RPMI8226 (cell line): ENCODE measurements around the gene RNPS1.

Experiments used
- DNase-seq: peaks from one replicate; pipeline ENCODE4 v3.0.0-alpha.2; 2015

The RNPS1 gene

DNA sequence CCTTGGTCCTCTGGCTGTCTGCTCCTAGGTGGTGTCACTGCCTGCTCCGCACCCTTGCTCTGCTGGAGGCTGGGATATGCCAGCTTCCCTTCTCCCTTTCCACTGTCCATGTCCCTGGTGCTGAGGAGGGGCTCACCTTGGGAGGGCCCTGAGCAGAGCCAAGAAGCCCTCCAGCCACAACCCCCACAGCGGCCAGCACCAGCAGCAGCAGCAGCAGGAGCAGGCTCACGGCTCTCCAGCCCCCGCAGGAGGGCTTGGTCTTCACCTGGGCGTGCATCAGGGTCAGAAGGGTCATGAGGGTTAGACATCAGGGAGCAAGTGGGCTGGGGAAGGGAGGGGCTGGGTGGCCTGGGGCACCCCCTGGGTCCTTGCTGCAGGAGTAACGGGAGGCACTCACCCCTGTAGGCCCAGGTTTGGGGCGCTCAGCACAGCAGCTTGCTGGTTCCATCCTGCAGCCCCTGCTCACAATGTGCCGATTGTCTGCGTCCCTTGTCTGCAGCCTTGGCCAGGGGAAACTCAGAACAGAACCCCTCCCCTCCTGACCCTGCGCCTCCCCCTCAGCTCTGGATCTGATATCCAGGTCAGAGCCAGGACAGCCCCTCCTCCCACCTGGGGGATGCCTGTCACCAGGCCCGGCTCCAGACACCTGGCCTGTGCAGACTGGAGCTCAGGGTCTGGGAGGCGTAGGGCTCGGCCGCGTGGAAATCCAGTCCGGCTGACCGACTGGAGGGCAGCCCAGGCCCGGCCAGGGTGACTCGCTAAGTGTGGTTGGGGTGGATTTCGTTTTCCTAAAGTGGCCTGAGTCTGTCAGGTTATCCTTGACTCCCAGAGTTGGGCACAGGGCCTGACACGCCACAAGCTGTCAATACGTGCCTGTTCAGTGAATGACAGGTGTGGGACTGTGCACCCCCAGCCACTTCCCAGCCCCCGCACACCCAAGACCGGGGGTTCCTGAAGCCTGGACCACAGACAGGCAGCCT is 57.2 kb downstream of the RNPS1 start, which contains the start of gene BRICD5:
Gene BRICD5, minus strand, starts transcription at position 478 of the 980 bp plus-strand sequence. Its CDS starts 30 bp downstream, at position 448.
- DNase-seq, result no peak

DNA sequence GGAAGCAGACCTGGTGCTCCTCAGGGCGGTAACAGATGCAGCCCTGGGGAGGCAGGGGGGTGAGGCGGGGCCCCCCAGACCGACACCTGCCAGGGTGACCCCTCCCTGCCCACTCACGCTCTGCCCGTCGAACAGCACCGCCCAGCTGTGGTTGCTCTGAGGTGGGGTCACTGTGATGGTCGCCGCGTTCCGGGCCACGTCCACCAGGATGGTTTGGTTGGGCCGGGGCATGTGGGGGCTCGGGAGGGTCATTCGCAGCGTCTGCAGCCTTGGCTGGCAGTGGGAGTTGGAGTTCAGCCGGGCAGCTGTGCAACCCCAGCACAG is 58.0 kb downstream of the RNPS1 start:
- no peak for DNase-seq

DNA sequence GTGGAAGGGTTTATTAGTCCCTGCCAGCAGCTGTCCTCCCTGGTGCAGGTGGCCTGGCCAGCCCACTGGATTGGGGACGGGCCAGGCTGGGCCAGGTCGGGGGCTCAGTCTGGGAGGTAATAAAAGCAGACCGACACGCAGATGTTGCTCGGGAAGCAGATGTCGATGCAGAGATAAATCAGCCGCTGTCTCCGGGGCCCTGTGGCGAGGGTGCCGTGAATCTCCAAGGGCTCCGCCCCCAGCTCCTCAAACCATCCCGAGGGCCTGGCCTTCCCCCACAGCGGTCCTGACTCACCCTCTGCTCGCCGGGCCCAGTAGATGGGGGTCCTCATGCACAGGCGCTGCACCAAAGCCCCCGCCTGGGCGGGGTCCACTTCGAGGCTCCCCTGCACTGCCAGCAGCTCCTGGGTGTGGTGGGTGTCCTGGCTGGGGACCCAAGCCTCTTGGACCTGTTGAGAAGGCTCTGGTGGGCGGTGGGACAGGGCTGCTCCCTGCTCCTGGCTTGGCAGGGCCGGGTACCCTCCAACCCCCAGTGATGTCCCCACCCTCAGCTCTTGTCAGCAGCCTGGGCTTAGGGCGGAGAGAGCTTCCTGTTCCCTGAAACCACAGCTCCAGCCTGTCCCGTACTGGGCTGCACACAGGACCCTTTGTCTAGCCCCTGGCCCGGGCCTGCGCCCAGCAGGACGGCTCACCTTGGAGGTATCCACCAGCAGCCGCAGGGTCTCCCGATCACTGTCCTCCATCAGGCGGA is 58.5 kb downstream of the RNPS1 start:
- no peak for DNase-seq

DNA sequence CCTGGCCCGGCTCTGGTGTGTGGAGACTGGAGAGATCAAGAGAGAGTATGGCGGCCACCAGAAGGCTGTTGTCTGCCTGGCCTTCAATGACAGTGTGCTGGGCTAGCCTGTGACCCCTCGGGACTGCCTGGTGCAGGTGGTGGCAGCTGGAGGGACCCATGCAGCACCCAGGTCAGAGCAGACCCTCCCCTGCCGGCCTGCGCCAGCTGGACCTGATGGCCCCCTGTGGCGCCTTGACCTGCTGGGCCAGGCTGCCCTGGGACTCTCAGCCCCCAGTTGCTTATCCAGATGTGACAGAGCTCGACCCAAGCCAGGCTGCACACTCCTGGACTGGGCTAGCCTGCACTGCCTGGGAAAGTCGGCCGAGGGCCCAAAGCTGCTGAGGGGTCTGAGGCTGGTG is 59.2 kb downstream of the RNPS1 start:
- no peak for DNase-seq

DNA sequence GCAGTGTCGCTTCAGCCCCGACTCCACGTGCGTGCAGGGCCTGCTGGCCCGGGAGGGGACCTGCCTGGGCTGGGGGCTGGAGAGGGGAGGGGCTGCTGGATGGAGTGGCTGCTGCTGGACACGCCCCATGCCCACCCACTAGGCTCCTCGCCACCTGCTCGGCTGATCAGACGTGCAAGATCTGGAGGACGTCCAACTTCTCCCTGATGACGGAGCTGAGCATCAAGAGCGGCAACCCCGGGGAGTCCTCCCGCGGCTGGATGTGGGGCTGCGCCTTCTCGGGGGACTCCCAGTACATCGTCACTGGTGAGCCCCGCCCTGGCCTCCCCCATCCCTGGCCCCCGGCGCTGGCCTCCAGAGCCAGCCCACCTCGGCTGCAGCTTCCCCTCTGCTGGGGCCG is 59.6 kb downstream of the RNPS1 start:
- DNase-seq, result no peak

DNA sequence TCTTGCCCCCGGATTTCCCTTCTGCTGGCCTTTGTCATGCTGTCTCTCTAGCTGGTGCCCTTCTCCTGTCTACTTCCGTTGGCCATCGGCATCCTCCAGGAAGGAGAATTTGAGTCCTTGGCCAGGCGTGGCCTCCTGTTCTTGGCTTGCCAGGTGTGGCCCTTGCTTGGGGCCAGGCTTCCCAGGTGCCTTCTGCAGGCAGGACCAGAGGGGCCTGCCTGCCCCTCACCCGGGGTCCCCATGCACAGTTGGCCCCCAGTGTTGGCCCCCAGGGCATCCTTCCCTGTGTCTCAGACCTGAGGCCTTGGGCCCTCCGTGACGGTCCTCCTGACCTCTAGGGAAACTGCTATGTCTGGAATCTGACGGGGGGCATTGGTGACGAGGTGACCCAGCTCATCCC is 60.1 kb downstream of the RNPS1 start:
- no peak for DNase-seq

DNA sequence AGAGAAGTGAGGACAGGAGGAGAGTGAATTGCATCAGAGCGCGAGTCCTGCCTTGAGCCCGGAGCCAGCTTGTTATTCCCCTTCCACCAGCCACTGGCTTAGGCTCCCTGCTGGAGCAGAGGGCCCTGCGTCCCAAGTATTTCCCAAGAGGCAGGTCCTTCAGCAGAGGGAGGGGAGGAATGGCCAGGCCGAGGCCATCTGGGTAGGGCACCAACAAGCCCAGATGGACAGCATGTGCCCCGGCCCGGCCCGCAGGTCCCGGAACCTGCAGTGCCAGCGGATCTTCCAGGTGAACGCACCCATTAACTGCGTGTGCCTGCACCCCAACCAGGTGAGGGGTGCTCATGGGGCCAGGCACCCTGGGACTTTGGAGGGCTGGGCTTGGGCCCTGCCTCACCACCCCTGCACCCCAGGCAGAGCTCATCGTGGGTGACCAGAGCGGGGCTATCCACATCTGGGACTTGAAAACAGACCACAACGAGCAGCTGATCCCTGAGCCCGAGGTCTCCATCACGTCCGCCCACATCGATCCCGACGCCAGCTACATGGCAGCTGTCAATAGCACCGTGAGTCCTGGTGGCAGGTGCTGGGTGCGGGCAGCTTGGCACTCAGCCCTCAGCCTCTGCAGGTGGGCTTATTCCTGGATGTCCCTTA is 61.0 kb downstream of the RNPS1 start:
- DNase-seq, result no peak

DNA sequence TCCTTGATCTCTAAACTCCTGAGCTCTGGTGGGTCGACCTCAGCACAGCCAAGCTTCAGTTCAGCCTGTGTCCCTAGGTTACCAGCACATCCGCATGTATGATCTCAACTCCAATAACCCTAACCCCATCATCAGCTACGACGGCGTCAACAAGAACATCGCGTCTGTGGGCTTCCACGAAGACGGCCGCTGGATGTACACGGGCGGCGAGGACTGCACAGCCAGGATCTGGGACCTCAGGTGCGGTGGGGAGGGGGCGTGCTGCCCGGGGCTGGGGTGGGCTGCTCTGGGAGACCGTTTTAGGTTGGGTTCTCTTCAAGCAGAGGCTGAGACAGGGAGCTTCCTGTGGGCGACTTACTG is 61.5 kb downstream of the RNPS1 start:
- no peak for DNase-seq

DNA sequence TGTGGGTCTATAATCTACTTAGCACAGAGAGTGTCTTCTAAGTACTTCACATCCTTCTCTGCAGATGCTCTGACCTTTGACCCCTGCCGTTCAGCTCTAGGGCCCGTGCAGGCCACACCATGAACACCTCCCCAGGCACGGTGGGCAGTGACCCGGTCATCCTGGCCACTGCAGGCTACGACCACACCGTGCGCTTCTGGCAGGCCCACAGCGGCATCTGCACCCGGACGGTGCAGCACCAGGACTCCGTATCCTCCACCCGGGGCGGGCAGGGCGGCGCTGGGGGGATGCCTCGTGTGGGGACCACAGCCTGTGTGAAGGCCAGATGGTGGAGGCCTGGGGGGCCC is 62.0 kb downstream of the RNPS1 start:
- DNase-seq, result no peak

DNA sequence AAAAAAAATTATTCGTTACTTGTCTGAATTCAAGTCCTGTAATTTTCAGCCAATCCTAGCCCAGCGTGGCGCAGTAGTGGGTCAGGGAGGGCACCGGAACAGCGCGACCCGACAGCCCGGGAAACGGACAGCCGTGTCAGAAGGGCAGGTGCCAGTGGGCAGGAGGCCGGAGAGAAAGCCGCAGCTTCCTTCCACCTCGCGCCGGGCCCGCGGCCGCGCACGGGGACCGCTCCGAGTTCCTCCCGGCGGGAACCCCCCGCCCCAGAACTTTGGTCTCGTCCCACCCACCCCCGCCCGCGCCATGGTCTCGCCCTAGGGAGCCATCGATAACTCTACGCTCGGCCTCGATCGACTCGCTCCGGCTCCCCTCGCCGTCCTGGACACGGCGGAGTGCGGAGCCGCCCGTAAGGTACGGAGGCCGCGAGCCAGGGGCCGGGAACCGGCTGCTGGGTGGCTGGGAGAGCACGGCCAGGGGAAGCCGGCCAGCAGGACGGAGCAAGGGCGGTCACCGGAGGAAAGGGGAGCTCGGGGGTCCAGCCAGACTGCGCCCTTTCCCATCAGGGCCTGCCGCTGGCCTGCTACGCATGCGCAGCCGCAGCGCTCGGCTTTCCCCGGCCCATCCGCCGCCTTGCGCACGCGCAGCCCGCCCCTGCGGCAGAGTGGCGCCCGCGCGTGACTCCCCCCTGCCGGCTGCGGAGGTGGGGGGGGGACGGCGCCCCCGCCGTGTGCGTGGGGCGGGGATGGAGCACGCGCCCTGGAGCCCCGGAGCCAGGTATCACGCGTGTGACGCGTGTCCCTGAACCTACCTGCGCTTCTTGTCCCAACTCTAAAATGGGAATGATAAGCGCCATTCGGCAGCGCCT is 62.6 kb downstream of the RNPS1 start, which contains the start of gene MLST8:
Gene MLST8, plus strand, starts transcription at position 351 of the 863 bp plus-strand sequence. CDS start 632 bp downstream, outside the sequence.
- DNase-seq, result peak; percentile 94

DNA sequence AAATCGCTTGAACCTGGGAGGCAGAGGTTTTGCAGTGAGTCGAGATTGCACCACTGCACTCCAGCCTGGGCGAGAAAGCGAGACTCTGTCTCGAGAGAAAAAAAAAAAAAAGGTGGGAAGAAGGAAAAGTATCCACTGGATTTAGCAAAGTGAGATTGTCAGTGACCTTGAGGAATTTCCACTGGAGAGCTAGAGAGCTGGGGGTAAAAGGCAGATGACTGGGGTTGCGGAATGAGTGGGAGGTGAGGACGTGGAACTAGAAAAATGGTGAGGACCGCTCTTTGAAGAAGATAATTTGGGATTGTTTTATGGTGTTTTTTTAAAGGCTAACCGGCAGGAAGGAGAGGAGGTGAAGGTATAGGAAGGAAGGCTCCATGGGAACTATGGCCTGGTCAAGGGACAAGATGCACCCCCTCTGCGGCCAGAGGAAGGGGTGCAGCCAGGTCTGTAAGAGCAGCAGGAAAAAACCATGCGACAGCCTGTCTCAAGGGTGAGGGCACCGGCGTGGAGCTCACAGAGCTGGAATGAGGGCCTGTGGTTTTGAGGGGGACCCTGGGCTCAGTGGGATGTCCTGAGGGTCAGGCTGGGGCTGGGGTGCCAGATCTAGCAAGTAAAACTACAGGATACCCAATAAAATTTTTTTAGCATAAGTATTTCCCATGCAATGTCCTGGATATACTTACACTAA is 63.4 kb downstream of the RNPS1 start:
- peak; percentile 34 for DNase-seq
